Measurements from ENCODE around the gene LYSMD4.

DNA sequence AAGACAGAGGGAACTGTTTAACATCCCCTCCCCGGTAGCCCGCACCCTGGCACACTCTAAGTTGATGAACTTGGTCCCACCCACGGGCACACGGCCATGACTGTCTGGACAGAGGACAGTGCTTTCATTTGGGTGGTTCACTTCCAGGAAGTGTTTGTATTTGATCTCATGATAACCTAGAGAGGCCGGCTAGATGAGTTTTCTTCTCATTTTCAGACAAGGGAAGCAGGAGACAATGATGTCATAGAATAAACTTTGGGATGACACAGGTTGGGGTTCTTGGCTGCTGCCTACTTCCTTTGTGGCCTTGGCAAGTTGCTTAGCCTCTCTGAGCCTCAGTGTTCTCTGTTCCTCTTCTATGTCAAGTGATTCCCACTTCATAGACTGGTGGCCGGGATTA is 16.1 kb upstream of the LYSMD4 start:
- TF ChIP-seq, protein P1, sequence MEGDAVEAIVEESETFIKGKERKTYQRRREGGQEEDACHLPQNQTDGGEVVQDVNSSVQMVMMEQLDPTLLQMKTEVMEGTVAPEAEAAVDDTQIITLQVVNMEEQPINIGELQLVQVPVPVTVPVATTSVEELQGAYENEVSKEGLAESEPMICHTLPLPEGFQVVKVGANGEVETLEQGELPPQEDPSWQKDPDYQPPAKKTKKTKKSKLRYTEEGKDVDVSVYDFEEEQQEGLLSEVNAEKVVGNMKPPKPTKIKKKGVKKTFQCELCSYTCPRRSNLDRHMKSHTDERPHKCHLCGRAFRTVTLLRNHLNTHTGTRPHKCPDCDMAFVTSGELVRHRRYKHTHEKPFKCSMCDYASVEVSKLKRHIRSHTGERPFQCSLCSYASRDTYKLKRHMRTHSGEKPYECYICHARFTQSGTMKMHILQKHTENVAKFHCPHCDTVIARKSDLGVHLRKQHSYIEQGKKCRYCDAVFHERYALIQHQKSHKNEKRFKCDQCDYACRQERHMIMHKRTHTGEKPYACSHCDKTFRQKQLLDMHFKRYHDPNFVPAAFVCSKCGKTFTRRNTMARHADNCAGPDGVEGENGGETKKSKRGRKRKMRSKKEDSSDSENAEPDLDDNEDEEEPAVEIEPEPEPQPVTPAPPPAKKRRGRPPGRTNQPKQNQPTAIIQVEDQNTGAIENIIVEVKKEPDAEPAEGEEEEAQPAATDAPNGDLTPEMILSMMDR (conservative IDR thresholded peaks at IDR 0.05 in 1 of 2, IDR thresholded peaks at IDR 0.05 in 1 of 2; ENCODE audit: low read depth in 1 of 2, low read length in 2 of 2): no peak
- no peak for TF ChIP-seq EZH2 (IDR thresholded peaks at IDR 0.05; ENCODE audit: low read length, missing control alignments)

All from fibroblast of lung (primary cell).